HUES64 (cell line): ENCODE measurements around the gene HUNK.
"Not testable (repeated sequence)": the region's sequence is repeated elsewhere in the genome, so short reads cannot be mapped to it uniquely, and the experiment has no call there.

Experiments used
- H3K27ac ChIP-seq: 2 replicates; pipeline ENCODE4 v1.7.0; 2013; ENCODE audit warnings: low read depth, low read length, inconsistent platforms
- H3K27me3 ChIP-seq: 2 replicates; pipeline ENCODE4 v1.6.1; 2013; ENCODE audit warnings: mild to moderate bottlenecking, low read length; ENCODE audit not compliant: insufficient read depth
- H3K36me3 ChIP-seq: 2 replicates; pipeline ENCODE4 v1.6.1; 2013; ENCODE audit warnings: mild to moderate bottlenecking, low read length; ENCODE audit not compliant: insufficient read depth
- H3K4me1 ChIP-seq: 2 replicates; pipeline ENCODE4 v1.6.1; 2013; ENCODE audit warnings: mild to moderate bottlenecking, low read length, moderate library complexity; ENCODE audit not compliant: insufficient read depth
- H3K4me3 ChIP-seq: 2 replicates; pipeline ENCODE4 v1.5.1; 2013; ENCODE audit warnings: mild to moderate bottlenecking, low read length, moderate library complexity
- H3K9ac ChIP-seq: 2 replicates; pipeline ENCODE4 v1.6.1; 2013; ENCODE audit warnings: mild to moderate bottlenecking, low read depth, low read length
- H3K9me3 ChIP-seq: 2 replicates; pipeline ENCODE4 v1.6.1; 2013; ENCODE audit warnings: low read depth, low read length; ENCODE audit not compliant: insufficient read depth
- WGBS: fragments of 150-250, 120-280 bp; methylation state at CpG from one replicate; pipeline ENCODE4 v1.1.7; 2013; ENCODE audit warnings: missing lambda C conversion rate; 5-methylcytosine and 5-hydroxymethylcytosine counted together

Gene HUNK

DNA sequence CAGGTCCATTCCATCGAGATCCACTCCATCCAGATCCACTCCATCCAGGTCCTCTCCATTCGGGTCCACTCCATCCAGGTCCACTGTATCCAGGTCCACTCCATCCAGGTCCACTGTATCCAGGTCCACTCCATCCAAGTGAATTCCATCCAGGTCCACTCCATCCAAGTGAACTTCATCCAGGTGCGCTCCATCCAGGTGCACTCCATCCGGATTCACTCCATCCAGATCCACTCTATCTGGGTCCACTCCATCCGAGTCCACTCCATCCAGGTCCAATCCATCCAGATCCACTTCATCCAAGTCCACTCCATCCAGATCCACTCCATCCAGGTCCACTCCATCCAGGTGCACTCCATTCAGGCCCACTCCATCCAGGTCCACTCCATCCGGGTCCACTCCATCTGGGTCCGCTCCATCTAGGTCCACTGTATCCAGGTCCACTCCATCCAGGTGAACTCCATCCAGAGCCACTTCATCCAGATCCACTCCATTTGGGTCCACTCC is 157.4 kb downstream of the HUNK start:
- no peaks in the 10 kb centered on the region for H3K9me3 ChIP-seq
- 68% methylated on average over 7 of the region's 7 CpGs for WGBS
- no peak overlapping the region for H3K27ac ChIP-seq
- no peaks in the 10 kb centered on the region for H3K4me1 ChIP-seq
- H3K27me3 ChIP-seq: no peaks in the 10 kb centered on the region
- no peaks in the 10 kb centered on the region for H3K36me3 ChIP-seq
- H3K4me3 ChIP-seq: no peak overlapping the region
- H3K9ac ChIP-seq: no peak overlapping the region

DNA sequence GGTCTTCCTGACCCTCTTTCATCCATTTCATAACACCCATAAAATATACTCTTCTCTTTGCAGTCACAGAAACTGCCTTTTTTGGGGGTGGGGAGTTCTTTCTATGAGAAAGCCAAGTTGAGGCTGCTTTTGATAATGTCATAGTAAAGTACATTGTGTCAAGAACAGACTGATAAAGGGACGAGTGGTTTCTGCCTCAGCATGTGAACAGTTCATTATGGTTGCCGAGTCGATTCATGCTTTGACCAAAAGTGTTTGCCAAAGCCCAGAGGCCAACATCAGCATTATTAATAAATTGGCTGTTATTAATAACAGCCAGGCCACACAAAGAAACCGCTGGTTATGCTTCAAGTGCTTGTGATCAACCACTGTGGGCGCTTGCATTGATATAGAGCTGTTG is 162.0 kb downstream of the HUNK start:
- 94% methylated on average over 5 of the region's 5 CpGs for WGBS
- Histone ChIP-seq H3K4me1 (no peaks in the 10 kb centered on the region), H3K27me3 (no peaks in the 10 kb centered on the region)

DNA sequence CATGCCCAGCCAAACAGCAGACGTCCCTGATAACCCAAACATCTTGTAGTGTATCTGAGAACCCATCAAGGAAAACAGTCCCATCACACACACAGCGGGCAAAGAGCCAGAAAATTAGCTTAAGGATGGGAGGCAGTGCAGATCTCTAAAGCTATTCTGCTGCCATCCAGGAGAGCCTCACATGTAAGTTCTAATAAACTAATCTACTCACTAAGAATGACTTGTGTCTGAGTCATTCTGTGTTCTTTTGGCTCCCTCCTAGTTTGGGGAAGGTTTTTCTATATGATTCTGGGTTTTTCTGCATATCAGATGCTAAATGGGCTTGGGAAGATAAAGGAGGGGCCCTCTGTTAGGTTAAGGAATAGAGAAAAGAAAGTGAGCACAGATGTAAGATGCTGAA is 162.8 kb downstream of the HUNK start:
- no peaks in the 10 kb centered on the region for H3K9me3 ChIP-seq
- WGBS: 88% methylated on average over 2 of the region's 2 CpGs
- no peak overlapping the region for H3K4me3 ChIP-seq
- H3K27ac ChIP-seq: no peak overlapping the region
- no peaks in the 10 kb centered on the region for H3K27me3 ChIP-seq
- no peaks in the 10 kb centered on the region for H3K36me3 ChIP-seq
- no peak overlapping the region for H3K9ac ChIP-seq
- H3K4me1 ChIP-seq: no peaks in the 10 kb centered on the region

More for the DNA sequence above, 162.0 kb downstream of the HUNK start:
- Histone ChIP-seq H3K9ac (no peak overlapping the region), H3K36me3 (no peaks in the 10 kb centered on the region), H3K4me3 (no peak overlapping the region), H3K27ac (no peak overlapping the region), H3K9me3 (no peaks in the 10 kb centered on the region)

DNA sequence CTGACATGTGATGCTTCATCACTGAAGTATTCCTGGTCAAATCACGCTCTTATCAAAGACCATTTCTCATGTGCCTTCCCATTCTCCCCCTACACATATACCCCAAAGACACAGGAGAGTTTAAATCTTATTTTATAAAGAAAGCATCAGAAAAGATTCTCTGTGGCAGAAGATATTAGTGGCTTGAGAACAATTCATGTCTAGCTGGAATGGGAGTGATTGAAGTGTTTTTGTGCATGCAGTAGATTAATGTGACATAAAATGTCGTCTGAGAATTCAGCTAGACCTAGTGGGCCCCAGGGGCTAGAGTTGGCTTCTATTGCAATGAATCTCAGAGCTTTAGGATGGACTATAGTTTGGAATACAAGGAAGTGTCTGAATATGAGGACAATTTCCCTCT is 163.9 kb downstream of the HUNK start:
- Histone ChIP-seq H3K9me3 (no peaks in the 10 kb centered on the region), H3K4me1 (no peaks in the 10 kb centered on the region), H3K36me3 (no peaks in the 10 kb centered on the region), H3K4me3 (no peak overlapping the region), H3K9ac (no peak overlapping the region), H3K27ac (no peak overlapping the region), H3K27me3 (no peaks in the 10 kb centered on the region)
- WGBS: 87% methylated on average over 2 of the region's 2 CpGs

DNA sequence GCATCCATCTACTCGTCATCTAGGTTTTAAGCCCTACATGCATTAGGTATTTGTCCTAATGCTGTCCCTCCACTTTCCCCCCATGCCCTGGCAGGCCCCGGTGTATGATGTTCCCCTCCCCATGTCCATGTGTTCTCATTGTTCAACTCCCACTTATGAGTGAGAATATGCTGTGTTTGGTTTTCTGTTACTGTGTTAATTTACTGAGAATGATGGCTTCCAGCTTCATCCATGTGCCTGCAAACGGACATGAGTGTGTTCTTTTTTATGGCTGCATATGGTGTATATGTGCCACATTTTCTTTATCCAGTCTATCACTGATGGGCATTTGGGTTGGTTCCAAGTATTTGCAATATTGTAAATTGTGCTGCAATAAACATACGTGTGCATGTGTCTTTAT is 165.9 kb downstream of the HUNK start:
- WGBS: 87% methylated on average over 4 of the region's 4 CpGs

DNA sequence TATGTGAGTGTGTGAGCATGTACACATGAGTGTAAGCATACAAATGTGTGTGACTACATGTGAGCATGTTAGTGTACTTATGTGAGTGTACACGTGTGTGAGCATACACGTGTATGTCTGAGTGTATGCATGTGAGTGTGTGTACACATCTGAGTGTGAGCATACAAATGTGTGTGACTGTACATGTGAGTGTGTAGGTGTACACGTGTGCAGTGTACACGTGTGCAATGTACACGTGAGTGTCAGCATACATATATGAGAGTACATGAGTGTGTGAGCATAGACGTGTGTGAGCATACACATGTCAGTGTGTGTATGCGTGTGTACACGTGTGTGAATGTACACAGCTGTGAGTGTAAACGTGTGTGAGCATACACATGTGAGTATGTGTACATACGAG is 170.6 kb downstream of the HUNK start:
- no peak overlapping the region for H3K27ac ChIP-seq
- H3K4me1 ChIP-seq: peaks cover 4% of the 10 kb centered on the region; the same call in 1 of the 2 replicates
- no peaks in the 10 kb centered on the region for H3K9me3 ChIP-seq
- no peaks in the 10 kb centered on the region for H3K36me3 ChIP-seq
- H3K9ac ChIP-seq: no peak overlapping the region
- no peak overlapping the region for H3K4me3 ChIP-seq
- 87% methylated on average over 10 of the region's 10 CpGs for WGBS
- H3K27me3 ChIP-seq: no peaks in the 10 kb centered on the region

More for the DNA sequence above, 165.9 kb downstream of the HUNK start:
- not testable (repeated sequence) for H3K4me1 ChIP-seq, H3K36me3 ChIP-seq, H3K4me3 ChIP-seq, H3K27me3 ChIP-seq, H3K27ac ChIP-seq, H3K9me3 ChIP-seq, H3K9ac ChIP-seq

DNA sequence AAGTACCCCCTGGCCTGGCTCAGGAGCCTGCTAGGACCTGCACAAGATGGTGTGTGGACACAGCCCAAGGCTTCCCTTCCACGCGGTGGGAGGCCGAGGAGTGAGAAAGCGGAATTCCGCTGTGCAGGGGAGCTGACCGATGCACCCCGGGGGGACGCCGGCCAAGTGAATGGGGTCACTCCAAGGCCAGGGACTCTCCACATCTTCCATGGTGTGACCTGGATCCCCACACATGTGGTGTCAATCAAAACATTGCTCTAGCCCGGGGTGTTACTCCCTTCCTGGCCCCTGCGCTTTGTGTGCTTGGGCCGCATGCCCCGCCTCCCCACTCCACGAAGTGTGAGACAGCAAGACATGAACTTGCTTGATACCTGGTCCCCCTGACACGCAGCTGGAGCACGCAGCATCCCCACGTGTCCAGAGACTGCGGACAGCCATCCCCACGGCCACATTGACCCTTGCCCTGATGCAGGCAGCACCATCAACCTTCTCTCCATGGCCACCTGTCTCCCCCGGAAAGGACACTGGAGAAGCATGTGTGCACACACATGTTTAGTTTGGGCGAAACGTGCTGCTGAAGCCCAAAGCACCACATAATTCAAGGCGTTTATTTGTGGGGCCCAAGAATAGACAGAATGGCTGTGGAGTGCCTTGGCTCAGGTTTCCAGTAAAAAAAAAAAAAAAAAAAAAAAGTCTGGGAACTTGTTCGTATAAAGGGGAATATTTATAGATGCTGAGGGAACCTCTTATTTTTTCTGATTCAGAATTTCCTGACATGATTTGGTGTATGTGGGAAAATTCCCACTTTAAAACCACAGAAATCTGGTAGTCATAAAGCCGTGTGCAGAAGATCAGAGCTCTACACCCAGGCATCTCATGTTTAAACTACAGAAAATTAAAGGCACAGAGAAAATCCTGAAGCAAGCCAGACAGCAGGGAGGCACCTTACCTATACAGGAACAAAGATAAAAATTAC is 171.7 kb downstream of the HUNK start:
- Histone ChIP-seq H3K9ac (no peak overlapping the region), H3K9me3 (no peaks in the 10 kb centered on the region), H3K27me3 (no peaks in the 10 kb centered on the region), H3K4me1 (peaks cover 9% of the 10 kb centered on the region; the same call in 1 of the 2 replicates), H3K27ac (no peak overlapping the region), H3K4me3 (no peak overlapping the region), H3K36me3 (no peaks in the 10 kb centered on the region)
- WGBS: 92% methylated on average over 25 of the region's 25 CpGs

DNA sequence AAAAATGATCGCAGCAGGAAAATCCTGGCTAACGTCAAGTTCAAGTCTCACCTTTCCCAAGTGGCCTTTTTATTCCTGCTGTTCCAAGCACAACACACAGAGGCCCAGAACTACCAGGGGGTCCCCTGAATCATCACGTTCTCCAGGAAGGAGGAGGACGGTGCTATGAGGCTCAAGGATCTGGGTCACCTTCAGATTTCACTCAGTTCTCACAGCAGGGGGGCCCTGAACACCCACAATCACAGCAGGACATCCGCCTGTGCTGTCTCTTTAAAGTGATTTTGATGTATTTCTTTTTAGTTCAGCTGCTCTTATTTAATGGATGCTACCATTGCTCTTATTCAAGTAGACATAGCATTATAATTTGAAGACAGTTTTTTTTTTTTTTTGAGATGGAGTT is 173.4 kb downstream of the HUNK start:
- H3K36me3 ChIP-seq: no peaks in the 10 kb centered on the region
- H3K9ac ChIP-seq: no peak overlapping the region
- no peaks in the 10 kb centered on the region for H3K27me3 ChIP-seq
- 79% methylated on average over 4 of the region's 5 CpGs for WGBS
- peaks cover 9% of the 10 kb centered on the region; the same call in 1 of the 2 replicates for H3K4me1 ChIP-seq
- no peak overlapping the region for H3K27ac ChIP-seq
- no peaks in the 10 kb centered on the region for H3K9me3 ChIP-seq
- no peak overlapping the region for H3K4me3 ChIP-seq

DNA sequence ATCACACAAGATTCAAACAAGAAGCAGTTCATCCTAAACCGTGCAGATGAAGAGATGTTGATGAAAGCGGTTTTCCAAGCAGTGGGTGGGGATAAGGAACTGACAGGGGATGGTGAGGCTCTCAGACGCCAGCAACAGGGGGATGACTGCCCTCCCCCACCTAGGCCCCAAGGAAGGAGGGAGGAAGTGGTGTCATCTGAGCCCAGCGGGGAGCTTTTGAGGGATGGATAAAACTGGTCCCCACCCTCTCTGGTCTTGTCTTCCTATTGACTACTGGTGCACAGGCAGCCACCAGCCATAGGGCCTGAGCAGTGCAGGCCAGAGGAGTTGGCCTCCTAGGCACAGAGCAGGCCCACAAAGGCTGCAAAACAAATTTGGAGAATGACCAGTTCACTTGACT is 175.5 kb downstream of the HUNK start:
- H3K9me3 ChIP-seq: 0 out of 2 replicates have a peak, but pooled peaks cover 5% of the 10 kb centered on the region
- H3K27me3 ChIP-seq: no peaks in the 10 kb centered on the region
- 43% methylated on average over 4 of the region's 4 CpGs for WGBS
- H3K36me3 ChIP-seq: no peaks in the 10 kb centered on the region
- peaks cover 9% of the 10 kb centered on the region; the same call in 1 of the 2 replicates for H3K4me1 ChIP-seq
- H3K27ac ChIP-seq: no peak overlapping the region
- no peak overlapping the region for H3K4me3 ChIP-seq
- no peak overlapping the region for H3K9ac ChIP-seq
